H1 (cell line): ENCODE results near the gene EYA2. TPM values are rescaled to one million over a fixed set of nuclear protein-coding genes. Genes with fewer than 3 reads are reported as not detected.

Experiments
- CTCF ChIA-PET: fragments of 300-600 bp; sonication (Branson Sonifier 250); formaldehyde crosslinking; loops from one replicate; lab custom pipeline; 2021; ENCODE audit not compliant: partially characterized antibody; lab: Charles Lee
- POLR2A ChIA-PET: fragments of 300-600 bp; sonication (Branson Sonifier 250); formaldehyde crosslinking; loops from one replicate; lab custom pipeline; 2021; ENCODE audit warnings: inconsistent platforms; ENCODE audit not compliant: partially characterized antibody; lab: Charles Lee
- DNase-seq, 2 experiments: peaks; one replicate each; pipeline versions ENCODE4 v3.0.0 to v3.0.0-alpha.2; 2010 to 2022; ENCODE audit warnings: low spot score in 2 of 2, low read depth in 1 of 2, mixed read lengths in 1 of 2
- FAIRE-seq: peaks from 2 replicates; lab custom pipeline; 2011; peaks lifted over from hg19 to GRCh38; lab: Jason Lieb, UNC
- H2AFZ ChIP-seq: 2 replicates; pipeline ENCODE4 v1.8.1; 2012; ENCODE audit warnings: low read length, inconsistent platforms
- H2AK5ac ChIP-seq: 2 replicates; pipeline ENCODE4 v1.6.1; 2013; ENCODE audit warnings: low read depth, low read length
- H2BK120ac ChIP-seq: replicated peaks from 2 replicates; pipeline ENCODE3; 2013; ENCODE audit warnings: low read depth, low read length, inconsistent platforms
- H2BK12ac ChIP-seq: 2 replicates; pipeline ENCODE4 v1.6.1; 2013; ENCODE audit warnings: low read depth, low read length
- H2BK15ac ChIP-seq: 2 replicates; pipeline ENCODE4 v1.6.1; 2013; ENCODE audit warnings: low read length
- H2BK20ac ChIP-seq: 2 replicates; pipeline ENCODE4 v1.6.1; 2013; ENCODE audit warnings: low read length
- H2BK5ac ChIP-seq: 2 replicates; pipeline ENCODE4 v1.6.1; 2013; ENCODE audit warnings: low read depth, low read length
- H3K14ac ChIP-seq: 2 replicates; pipeline ENCODE4 v1.6.1; 2013; ENCODE audit warnings: inconsistent platforms; ENCODE audit not compliant: insufficient read length
- H3K18ac ChIP-seq: 2 replicates; pipeline ENCODE4 v1.6.1; 2013; ENCODE audit warnings: low read length; ENCODE audit errors: extremely low read depth
- H3K23ac ChIP-seq: 2 replicates; pipeline ENCODE4 v1.6.1; 2013; ENCODE audit warnings: inconsistent platforms; ENCODE audit not compliant: insufficient read length
- H3K23me2 ChIP-seq: 2 replicates; pipeline ENCODE4 v1.6.1; 2013; ENCODE audit warnings: low read depth, low read length
- H3K27ac ChIP-seq: 2 replicates; pipeline ENCODE4 v1.6.1; 2011; ENCODE audit warnings: low read depth, low read length, inconsistent platforms
- H3K27me3 ChIP-seq, 4 experiments: replicated peaks in 1 of 4; 1 replicate in 1 of 4; 2 replicates in 3 of 4; pipeline versions ENCODE4 v1.6.1 to v1.8.1; 2011 to 2013; ENCODE audit warnings: low read length in 3 of 4, mild to moderate bottlenecking in 3 of 4, inconsistent platforms in 2 of 4, mixed read lengths in 2 of 4, moderate library complexity in 1 of 4; ENCODE audit not compliant: control insufficient read depth in 3 of 4, insufficient read depth in 3 of 4; ENCODE audit errors: extremely low read depth in 1 of 4
- H3K36me3 ChIP-seq, 4 experiments: 2 replicates each; pipeline versions ENCODE4 v1.6.1 to v1.8.1; 2011 to 2013; ENCODE audit warnings: mild to moderate bottlenecking in 4 of 4, low read length in 3 of 4, moderate library complexity in 2 of 4, control low read depth in 1 of 4, inconsistent platforms in 1 of 4; ENCODE audit not compliant: insufficient read depth in 4 of 4, control insufficient read depth in 2 of 4
- H3K4ac ChIP-seq: replicated peaks from 2 replicates; pipeline ENCODE3; 2013; ENCODE audit warnings: low read length, low read depth, mixed read lengths, inconsistent platforms; ENCODE audit not compliant: insufficient read length
- H3K4me1 ChIP-seq, 4 experiments: replicated peaks in 1 of 4; 1 replicate in 1 of 4; 2 replicates in 3 of 4; pipeline versions ENCODE4 v1.6.1 to v1.8.1; 2011 to 2013; ENCODE audit warnings: low read length in 3 of 4, inconsistent platforms in 2 of 4, mixed read lengths in 1 of 4; ENCODE audit not compliant: insufficient read depth in 4 of 4, control insufficient read depth in 3 of 4
- H3K4me2 ChIP-seq, 2 experiments: 2 replicates each; pipeline versions ENCODE4 v1.6.1 to v1.8.1; 2011 to 2013; ENCODE audit warnings: low read depth in 2 of 2, low read length in 2 of 2, control low read depth in 1 of 2, inconsistent platforms in 1 of 2, mild to moderate bottlenecking in 1 of 2; ENCODE audit not compliant: insufficient read depth in 1 of 2
- H3K4me3 ChIP-seq, 4 experiments: fragments of 200-600, 300-600 bp in 1 of 4; sonication (generic), shearing (Covaris generic), sonication (Bioruptor Twin) in 1 of 4; 2 replicates each; pipeline versions ENCODE4 v1.5.1 to v1.8.1; 2011 to 2016; ENCODE audit warnings: low read length in 4 of 4, low read depth in 3 of 4, control low read depth in 2 of 4, inconsistent platforms in 2 of 4, mild to moderate bottlenecking in 2 of 4, mixed read lengths in 1 of 4, moderate library complexity in 1 of 4; ENCODE audit not compliant: insufficient read depth in 2 of 4; ENCODE audit errors: extremely low read depth in 1 of 4
- H3K56ac ChIP-seq: replicated peaks from 2 replicates; pipeline ENCODE3; 2013; ENCODE audit warnings: low read depth, mild to moderate bottlenecking, mixed read lengths, low read length, inconsistent platforms; ENCODE audit not compliant: insufficient read length
- H3K79me1 ChIP-seq: 2 replicates; pipeline ENCODE4 v1.6.1; 2013; ENCODE audit warnings: low read depth, low read length, control low read depth
- H3K79me2 ChIP-seq, 2 experiments: 2 replicates each; pipeline versions ENCODE4 v1.6.1 to v1.8.1; 2012 to 2013; ENCODE audit warnings: low read length in 2 of 2, mild to moderate bottlenecking in 2 of 2, inconsistent platforms in 1 of 2; ENCODE audit not compliant: insufficient read depth in 2 of 2, control insufficient read depth in 1 of 2
- H3K9ac ChIP-seq, 4 experiments: replicated peaks in 1 of 4; 1 replicate in 1 of 4; 2 replicates in 3 of 4; pipeline versions ENCODE4 v1.6.1 to v1.8.1; 2011 to 2013; ENCODE audit warnings: low read depth in 3 of 4, low read length in 3 of 4, control low read depth in 2 of 4, mild to moderate bottlenecking in 2 of 4, moderate library complexity in 2 of 4, inconsistent platforms in 1 of 4; ENCODE audit errors: extremely low read depth in 1 of 4
- H3K9me3 ChIP-seq, 2 experiments: 2 replicates each; pipeline versions ENCODE4 v1.6.1 to v1.8.1; 2012 to 2013; ENCODE audit warnings: mild to moderate bottlenecking in 2 of 2, moderate library complexity in 2 of 2, control low read depth in 1 of 2, inconsistent platforms in 1 of 2, low read depth in 1 of 2, low read length in 1 of 2, mixed read lengths in 1 of 2; ENCODE audit not compliant: insufficient read depth in 2 of 2
- H4K20me1 ChIP-seq, 2 experiments: replicated peaks in 1 of 2; 2 replicates each; pipeline versions ENCODE3 to v1.8.1; 2011 to 2013; ENCODE audit warnings: inconsistent platforms in 2 of 2, low read length in 2 of 2, mild to moderate bottlenecking in 1 of 2; ENCODE audit not compliant: insufficient read depth in 2 of 2, control insufficient read depth in 1 of 2
- H4K5ac ChIP-seq: 2 replicates; pipeline ENCODE4 v1.6.1; 2013; ENCODE audit warnings: low read length, low read depth, mixed read lengths, inconsistent platforms; ENCODE audit not compliant: insufficient read length
- H4K8ac ChIP-seq: 2 replicates; pipeline ENCODE4 v1.8.0; 2013; ENCODE audit warnings: mild to moderate bottlenecking, moderate library complexity, low read length, inconsistent platforms; ENCODE audit not compliant: insufficient read depth; ENCODE audit errors: extremely low read depth
- H4K91ac ChIP-seq: replicated peaks from 2 replicates; pipeline ENCODE3; 2013; ENCODE audit warnings: low read length, mixed read lengths, inconsistent platforms; ENCODE audit not compliant: insufficient read length
- ATF3 ChIP-seq: IDR thresholded peaks from 2 replicates; pipeline ENCODE4 v1.6.1; 2011; ENCODE audit warnings: low read depth, mild to moderate bottlenecking, low read length; ENCODE audit not compliant: insufficient read depth
- BCL11A ChIP-seq, 2 experiments: IDR thresholded peaks; one replicate each; pipeline ENCODE4 v1.6.1; 2011; ENCODE audit warnings: low read depth in 2 of 2, low read length in 2 of 2, mild to moderate bottlenecking in 2 of 2
- NANOG ChIP-seq: IDR thresholded peaks from 2 replicates; pipeline ENCODE4 v1.6.1; 2011; ENCODE audit warnings: low read length, low read depth, mild to moderate bottlenecking, inconsistent platforms; ENCODE audit not compliant: insufficient read depth, poor library complexity, severe bottlenecking
- NRF1 ChIP-seq: IDR thresholded peaks from 2 replicates; pipeline ENCODE4 v1.6.1; 2011; ENCODE audit warnings: mild to moderate bottlenecking, low read depth, low read length, improper control_type of control experiment
- POLR2A ChIP-seq, 2 experiments: IDR thresholded peaks; 1 replicate in 1 of 2; 2 replicates in 1 of 2; pipeline ENCODE4 v1.6.1; 2011; ENCODE audit warnings: low read depth in 2 of 2, low read length in 2 of 2, mild to moderate bottlenecking in 2 of 2; ENCODE audit errors: control extremely low read depth in 1 of 2
- POU5F1 ChIP-seq: IDR thresholded peaks from 2 replicates; pipeline ENCODE4 v1.6.1; 2011; ENCODE audit warnings: low read depth, mild to moderate bottlenecking, low read length, moderate library complexity
- RNF2 ChIP-seq: fragments of 200-900, 300-1000 bp; sonication (generic); IDR thresholded peaks from 2 replicates; pipeline ENCODE4 v1.7.1; 2016; ENCODE audit warnings: borderline replicate concordance, low read depth, mild to moderate bottlenecking, antibody characterized with exemption, low read length; ENCODE audit not compliant: poor library complexity, severe bottlenecking; ENCODE audit errors: missing control alignments
- SIRT6 ChIP-seq: IDR thresholded peaks from one replicate; pipeline ENCODE4 v1.7.1; 2012; ENCODE audit warnings: low read length, inconsistent platforms
- SIX5 ChIP-seq: IDR thresholded peaks from 2 replicates; pipeline ENCODE4 v1.6.1; 2011; ENCODE audit warnings: mild to moderate bottlenecking, low read depth, low read length
- SP2 ChIP-seq: IDR thresholded peaks from 2 replicates; pipeline ENCODE4 v1.6.1; 2012; ENCODE audit warnings: mild to moderate bottlenecking, low read length, inconsistent platforms
- SUZ12 ChIP-seq: fragments of 200-600 bp; sonication (generic); IDR thresholded peaks from 2 replicates; pipeline ENCODE4 v1.6.1; 2012; ENCODE audit warnings: mild to moderate bottlenecking, inconsistent platforms, low read length, moderate library complexity, mixed read lengths
- TBP ChIP-seq: IDR thresholded peaks from 2 replicates; pipeline ENCODE4 v1.6.1; 2011; ENCODE audit warnings: low read depth, low read length, improper control_type of control experiment
- USF2 ChIP-seq: IDR thresholded peaks from 2 replicates; pipeline ENCODE4 v1.6.1; 2011; ENCODE audit warnings: low read length, improper control_type of control experiment
- WGBS, 2 experiments: shearing (Covaris generic) in 1 of 2; methylation state at CpG; one replicate each; pipeline versions ENCODE4 v1.1.6 to v1.1.7; 2013 to 2015; ENCODE audit warnings: low lambda C conversion rate in 2 of 2, mixed read lengths in 2 of 2, inconsistent platforms in 1 of 2, low coverage in 1 of 2, missing lambda C conversion rate in 1 of 2; ENCODE audit not compliant: insufficient replicate concordance in 2 of 2, insufficient coverage in 1 of 2, insufficient read length in 1 of 2; ENCODE audit errors: extremely low coverage in 1 of 2, missing lambda C conversion rate in 1 of 2; 5-methylcytosine and 5-hydroxymethylcytosine counted together
- polyA plus RNA-seq, 7 experiments: library from polyadenylated mRNA; depleted of rRNA in 3 of 7; stranded (reverse) in 5 of 7; unstranded in 2 of 7; fragments of >200 nt in 5 of 7; fragments of 200-250 nt in 2 of 7; gene quantifications; 1 replicate in 5 of 7; 2 replicates in 1 of 7; 4 replicates in 1 of 7; pipeline versions ENCODE4 v1.2.1 to v1.2.3, GENCODE V29; 2011 to 2013; ENCODE audit warnings: missing spikeins in 2 of 7, mixed read lengths in 2 of 7
- total RNA-seq: library from RNA; stranded (reverse); fragmentation: NEBNext Ultra II Directional; extraction: Animal tissue kit (Norgen Biotek cat#: 25700); gene quantifications from 2 replicates; pipeline ENCODE4 v1.2.1, GENCODE V29; 2021

The EYA2 gene
- total and polyA plus RNA-seq, 2 of the 8 experiments (the other 6 are each of a cell fraction or from before 2014, with no cell fraction given), result 1.6 to 1.7 TPM

GRCh38 chr20:47228654-47229053 lies 334.0 kb downstream of the EYA2 start:
- ChIA-PET POLR2A (interaction anchor here (0.7 to 1.1 kb wide), 2 partner anchors 14 to 144 kb away, joined by 3 read pairs; no protein-coding TSS in a partner anchor), CTCF (interaction anchor here (0.7 to 2.8 kb wide), 4 partner anchors 11 to 155 kb away, joined by 3 to 13 read pairs (median 4); no protein-coding TSS in a partner anchor)
- Histone ChIP-seq H3K4me1 (no peaks in the 10 kb centered on the region; a peak in 1 of 7 replicates), H3K36me3 (peaks cover 45 to 93% (median 67%) of the 10 kb centered on the region in 4 experiments), H2AK5ac (no peak overlapping the region), H3K56ac (no peak overlapping the region), H3K4me3 (no peak overlapping the region), H2BK120ac (no peak overlapping the region), H3K27ac (no peak overlapping the region), H2BK20ac (no peak overlapping the region), H3K23ac (no peak overlapping the region), H3K14ac (no peak overlapping the region), H4K8ac (no peak overlapping the region), H4K20me1 (no peaks in the 10 kb centered on the region), H2BK12ac (no peak overlapping the region), H2BK5ac (no peak overlapping the region), H4K91ac (no peak overlapping the region), H3K9me3 (no peaks in the 10 kb centered on the region), H2AFZ (no peak overlapping the region), H3K27me3 (no peaks in the 10 kb centered on the region), H3K18ac (no peak overlapping the region), H4K5ac (no peak overlapping the region), H3K79me1 (peaks cover 3% of the 10 kb centered on the region; the same call in 1 of the 2 replicates), H3K23me2 (no peaks in the 10 kb centered on the region), H3K79me2 (peaks cover 0 to 9% of the 10 kb centered on the region in 2 experiments; a peak in 1 of 4 replicates), H3K9ac (no peak overlapping the region), H3K4ac (no peak overlapping the region), H3K4me2 (no peak overlapping the region), H2BK15ac (no peak overlapping the region)
- DNase-seq (no peak), FAIRE-seq (no peak)
- WGBS, 2 experiments, result 86% methylated on average over 5 of the region's 5 CpGs; no CpG with 5 or more reads in 1 of the 2 experiments
- TF ChIP-seq POLR2A (IDR thresholded peaks at IDR 0.05; ENCODE audit: control extremely low read depth in 1 of 2, low read depth in 2 of 2, low read length in 2 of 2) (no peak), NANOG (no peak), SP2 (no peak), SIRT6 (no peak), BCL11A (IDR thresholded peaks at IDR 0.05; ENCODE audit: low read depth in 2 of 2, low read length in 2 of 2) (no peak), SUZ12 (no peak), USF2 (no peak), SIX5 (no peak), ATF3 (no peak), POU5F1 (no peak), TBP (no peak), NRF1 (no peak), RNF2 (no peak)
